Activated naive CD8-positive, alpha-beta T cell (primary cell): Measurements from ENCODE around the gene HEPHL1.

ENCODE experiments used
- H3K27ac Mint-ChIP-seq: one replicate; pipeline ENCODE4 v1.8.0; 2021; ENCODE audit warnings: mixed read lengths
- H3K27me3 Mint-ChIP-seq: one replicate; pipeline ENCODE4 v1.8.0; 2021; ENCODE audit warnings: mixed read lengths
- H3K36me3 Mint-ChIP-seq: one replicate; pipeline ENCODE4 v1.8.0; 2021; ENCODE audit warnings: mixed read lengths
- H3K4me1 Mint-ChIP-seq: one replicate; pipeline ENCODE4 v1.8.0; 2021; ENCODE audit warnings: low read depth, mixed read lengths
- H3K4me3 Mint-ChIP-seq: one replicate; pipeline ENCODE4 v1.8.0; 2021; ENCODE audit warnings: mild to moderate bottlenecking, mixed read lengths
- H3K9me3 Mint-ChIP-seq: one replicate; pipeline ENCODE4 v1.8.0; 2021; ENCODE audit warnings: low read depth, mixed read lengths

Gene HEPHL1

DNA sequence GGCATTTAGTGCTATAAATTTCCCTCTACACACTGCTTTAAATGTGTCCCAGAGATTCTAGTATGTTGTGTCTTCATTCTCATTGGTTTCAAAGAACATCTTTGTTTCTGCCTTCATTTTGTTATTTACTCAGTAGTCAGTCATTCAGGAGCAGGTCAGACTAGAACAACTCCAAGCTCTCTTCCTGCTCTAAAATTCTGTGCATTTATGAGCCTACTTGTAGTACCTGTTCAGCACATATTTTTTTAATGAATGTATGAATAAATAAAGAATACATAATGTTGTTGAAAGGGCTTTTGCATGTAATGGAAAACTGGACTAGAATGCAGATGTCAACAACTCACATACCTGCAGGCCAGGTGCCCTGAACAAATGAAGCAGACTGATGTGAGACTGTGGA is 13.7 kb upstream of the HEPHL1 start:
- H3K36me3 Mint-ChIP-seq = no peaks in the 10 kb centered on the region
- no peak overlapping the region for H3K4me3 Mint-ChIP-seq
- no peak overlapping the region for H3K27ac Mint-ChIP-seq
- H3K4me1 Mint-ChIP-seq = no peaks in the 10 kb centered on the region
- peaks cover 3% of the 10 kb centered on the region for H3K9me3 Mint-ChIP-seq
- peaks cover 7% of the 10 kb centered on the region for H3K27me3 Mint-ChIP-seq

DNA sequence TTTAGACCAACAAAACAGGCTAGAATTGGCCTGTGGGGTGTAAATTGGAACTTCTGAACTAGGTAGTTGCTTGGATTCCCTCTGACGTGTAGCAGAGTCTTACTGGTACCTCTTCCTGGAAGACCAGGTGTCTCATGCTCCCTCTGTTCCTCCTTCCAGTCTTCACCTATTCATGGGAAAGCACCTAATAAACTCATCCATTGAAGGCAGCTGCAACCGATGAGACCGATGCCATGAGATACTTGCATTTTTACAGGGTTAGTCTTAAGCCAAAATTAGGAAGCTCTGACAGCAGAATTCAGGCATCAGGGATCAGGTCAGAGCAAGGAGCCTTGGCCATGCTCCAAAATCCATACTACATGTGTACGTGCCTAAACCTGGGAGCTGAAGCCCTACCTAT is 13.2 kb upstream of the HEPHL1 start:
- Mint-ChIP-seq H3K4me1 (no peaks in the 10 kb centered on the region), H3K27me3 (peaks cover 7% of the 10 kb centered on the region), H3K27ac (no peak overlapping the region), H3K4me3 (no peak overlapping the region), H3K36me3 (no peaks in the 10 kb centered on the region), H3K9me3 (peaks cover 3% of the 10 kb centered on the region)

DNA sequence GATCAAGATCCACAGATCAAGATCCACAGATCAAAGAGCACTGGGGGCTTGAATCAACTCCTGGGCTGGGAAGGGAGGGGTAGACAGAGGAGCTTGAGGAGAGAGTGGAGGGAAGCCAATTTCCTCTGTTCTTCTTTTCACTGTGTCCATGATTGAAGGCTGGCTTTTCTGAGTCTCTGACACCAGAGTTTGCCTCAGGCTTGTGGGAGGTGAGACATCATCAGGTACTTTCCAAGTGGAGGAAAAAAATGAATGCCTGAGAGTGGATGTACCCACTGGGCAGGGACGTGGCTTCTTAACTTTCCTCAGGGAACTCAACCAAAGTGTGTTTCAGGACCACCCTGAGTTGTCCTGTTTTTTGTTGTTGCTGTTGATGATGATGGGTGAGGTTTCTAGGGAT is 11.0 kb upstream of the HEPHL1 start:
- Mint-ChIP-seq H3K27me3 (peaks cover 7% of the 10 kb centered on the region), H3K9me3 (peaks cover 2% of the 10 kb centered on the region), H3K27ac (no peak overlapping the region), H3K4me1 (no peaks in the 10 kb centered on the region), H3K36me3 (no peaks in the 10 kb centered on the region), H3K4me3 (no peak overlapping the region)

DNA sequence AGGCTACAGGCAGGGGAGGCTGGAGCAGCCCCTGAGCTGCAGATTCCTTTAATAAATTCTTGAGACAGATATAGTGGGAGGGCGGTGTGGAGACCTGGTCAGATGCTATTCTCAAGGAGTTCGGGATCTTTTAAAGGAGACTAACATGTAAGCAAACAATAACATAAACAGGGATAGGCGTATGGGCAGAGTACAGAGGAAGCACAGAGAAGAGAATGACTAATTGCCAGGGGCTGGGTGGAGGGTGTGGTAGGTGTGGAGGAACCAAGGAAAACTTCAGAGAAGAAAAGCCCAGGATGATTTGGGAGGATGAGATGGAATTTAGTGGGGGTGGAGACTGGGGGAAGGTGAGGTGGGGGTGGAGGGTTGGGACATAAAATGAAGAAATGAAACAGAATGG is 9.7 kb upstream of the HEPHL1 start:
- Mint-ChIP-seq H3K9me3 (peaks cover 9% of the 10 kb centered on the region), H3K36me3 (no peaks in the 10 kb centered on the region), H3K4me1 (no peaks in the 10 kb centered on the region), H3K27me3 (peaks cover 7% of the 10 kb centered on the region), H3K4me3 (no peak overlapping the region), H3K27ac (no peak overlapping the region)

DNA sequence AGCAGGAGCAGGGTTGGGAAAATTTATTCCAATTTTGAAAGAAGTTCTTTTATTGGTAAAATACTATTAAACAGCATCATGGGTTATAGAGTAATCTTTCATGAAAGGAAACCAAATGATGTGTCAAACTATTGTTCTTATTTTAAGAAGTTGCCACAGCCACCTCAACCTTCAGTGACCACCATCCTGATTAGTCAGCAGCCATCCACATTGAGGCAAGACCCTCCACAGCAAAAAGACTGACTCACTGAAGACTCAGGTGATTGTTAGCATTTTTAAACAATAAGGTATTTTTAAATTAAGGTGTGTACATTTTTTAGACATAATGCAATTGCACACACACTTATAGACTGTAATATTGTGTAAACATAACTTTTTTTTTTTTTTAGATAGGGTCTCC is 3.7 kb upstream of the HEPHL1 start:
- H3K9me3 Mint-ChIP-seq = peaks cover 9% of the 10 kb centered on the region
- H3K27ac Mint-ChIP-seq = no peak overlapping the region
- no peaks in the 10 kb centered on the region for H3K36me3 Mint-ChIP-seq
- no peak overlapping the region for H3K4me3 Mint-ChIP-seq
- H3K27me3 Mint-ChIP-seq = no peaks in the 10 kb centered on the region
- no peaks in the 10 kb centered on the region for H3K4me1 Mint-ChIP-seq

DNA sequence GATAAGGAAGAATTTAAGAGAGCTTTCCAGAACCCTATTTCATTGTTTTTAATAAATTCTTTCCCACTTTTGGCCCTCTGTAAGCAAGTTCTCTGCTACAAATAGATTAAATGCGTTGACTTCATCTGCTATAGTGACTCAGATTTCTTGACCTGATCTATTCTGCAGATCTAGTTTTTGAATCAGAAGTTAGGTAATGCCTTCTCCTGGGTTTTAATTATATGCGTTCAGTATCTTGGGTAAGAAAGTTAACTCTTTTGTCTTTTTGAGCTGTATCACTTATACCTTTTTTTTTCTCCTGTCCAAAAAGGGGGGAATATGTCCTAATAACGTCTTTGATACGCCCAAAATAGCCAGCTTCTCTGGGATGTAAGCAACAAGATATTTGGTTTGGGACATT is 2.4 kb upstream of the HEPHL1 start:
- Mint-ChIP-seq H3K4me1 (no peaks in the 10 kb centered on the region), H3K27me3 (peaks cover 2% of the 10 kb centered on the region), H3K4me3 (no peak overlapping the region), H3K27ac (no peak overlapping the region), H3K36me3 (no peaks in the 10 kb centered on the region), H3K9me3 (peaks cover 9% of the 10 kb centered on the region)

DNA sequence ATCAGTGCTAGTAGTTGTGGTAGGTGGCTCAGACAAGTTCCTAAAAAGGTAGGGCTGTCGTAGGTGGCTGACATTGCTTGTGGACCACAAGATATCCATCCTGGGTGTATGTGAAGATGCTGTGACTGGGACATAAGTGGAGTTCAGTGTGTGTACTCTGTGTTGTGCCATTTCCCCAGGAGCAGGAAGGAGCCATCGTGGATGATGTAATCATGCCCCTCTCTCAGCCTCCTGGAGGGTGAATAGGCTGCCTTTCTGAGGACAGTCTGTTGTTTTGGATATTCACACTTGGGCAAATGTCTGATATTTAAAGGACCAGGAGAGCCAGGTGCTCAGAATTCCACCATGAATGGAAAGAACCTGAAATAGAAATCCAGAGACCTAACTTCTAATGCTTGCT is 2.7 kb downstream of the HEPHL1 start:
- Mint-ChIP-seq H3K27me3 (peaks cover 6% of the 10 kb centered on the region), H3K4me1 (no peaks in the 10 kb centered on the region), H3K27ac (no peak overlapping the region), H3K9me3 (no peaks in the 10 kb centered on the region), H3K36me3 (no peaks in the 10 kb centered on the region), H3K4me3 (no peak overlapping the region)

DNA sequence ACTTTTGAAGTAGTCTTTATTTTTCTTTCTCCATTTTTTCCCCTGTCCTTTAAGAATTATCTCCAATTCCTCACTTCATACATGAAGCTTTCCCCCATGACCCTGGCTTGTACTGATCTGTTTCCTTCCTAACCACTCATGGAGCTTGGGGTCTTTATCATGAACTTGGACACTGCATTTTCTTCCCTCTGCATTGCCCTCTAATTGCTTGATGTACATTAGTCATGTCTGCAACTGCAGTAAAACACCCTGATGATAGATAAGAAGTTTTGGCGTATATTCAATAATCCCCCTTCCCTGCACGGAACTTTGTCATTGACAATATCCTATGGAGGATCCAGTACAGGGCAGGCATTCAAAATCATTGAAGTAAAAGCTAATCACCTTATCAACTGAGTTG is 3.4 kb downstream of the HEPHL1 start:
- Mint-ChIP-seq H3K4me3 (no peak overlapping the region), H3K36me3 (no peaks in the 10 kb centered on the region), H3K9me3 (no peaks in the 10 kb centered on the region), H3K27ac (no peak overlapping the region), H3K4me1 (no peaks in the 10 kb centered on the region), H3K27me3 (peaks cover 8% of the 10 kb centered on the region)

DNA sequence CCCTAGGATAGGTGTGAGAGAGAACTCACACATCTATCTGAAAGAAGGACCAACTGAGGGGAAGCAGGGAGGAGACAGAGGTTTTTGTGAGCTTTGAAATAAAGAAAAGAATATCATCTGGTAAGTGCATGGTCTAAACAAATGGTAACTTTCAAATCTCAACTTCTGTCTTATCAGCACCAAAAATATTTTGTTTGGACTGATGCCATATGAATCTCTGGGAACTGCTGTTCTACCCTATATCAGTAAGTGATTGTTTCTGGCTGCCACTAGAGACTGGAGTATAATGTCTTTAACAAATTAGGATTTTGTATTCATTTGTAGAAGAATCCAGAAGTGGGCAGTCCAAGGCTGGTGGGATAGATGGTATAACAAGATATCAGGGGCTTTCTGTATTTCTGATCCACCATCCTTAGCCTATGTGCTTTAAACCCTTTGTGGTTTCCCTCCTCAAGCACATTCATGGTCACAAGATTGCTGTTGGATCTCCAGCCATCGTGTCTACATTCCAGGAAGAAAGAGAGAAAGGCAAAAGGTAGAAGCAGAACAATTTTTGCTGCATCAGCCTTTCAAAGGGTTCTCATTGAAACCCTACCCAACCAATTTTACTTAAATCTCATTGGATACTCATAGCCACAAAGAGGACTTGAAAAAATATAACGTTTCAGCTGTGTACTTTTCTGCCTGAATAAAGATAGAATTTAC is 4.7 kb downstream of the HEPHL1 start:
- Mint-ChIP-seq H3K4me1 (no peaks in the 10 kb centered on the region), H3K4me3 (no peak overlapping the region), H3K9me3 (no peaks in the 10 kb centered on the region), H3K27me3 (peaks cover 10% of the 10 kb centered on the region), H3K36me3 (no peaks in the 10 kb centered on the region), H3K27ac (no peak overlapping the region)

DNA sequence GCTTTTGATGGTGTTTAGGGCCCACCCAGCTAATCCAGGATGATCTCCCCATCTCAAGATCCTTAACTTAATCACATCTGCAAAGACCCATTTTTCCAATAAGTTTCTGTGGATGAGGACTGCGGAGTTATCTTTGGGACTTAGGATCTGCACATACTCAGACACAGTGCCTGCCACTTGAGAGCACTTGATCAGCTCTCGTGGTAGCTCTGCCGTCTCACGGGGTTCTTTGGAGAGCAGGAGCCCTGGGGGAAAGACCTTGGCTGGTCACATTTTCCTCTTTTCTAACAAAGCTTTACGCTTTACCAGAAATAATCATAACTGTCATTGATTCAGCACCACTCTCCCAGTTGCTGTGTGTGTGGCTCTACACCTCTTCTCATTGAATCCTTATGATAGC is 6.1 kb downstream of the HEPHL1 start:
- Mint-ChIP-seq H3K27me3 (peaks cover 10% of the 10 kb centered on the region), H3K27ac (no peak overlapping the region), H3K9me3 (no peaks in the 10 kb centered on the region), H3K4me3 (no peak overlapping the region), H3K4me1 (no peaks in the 10 kb centered on the region), H3K36me3 (no peaks in the 10 kb centered on the region)

DNA sequence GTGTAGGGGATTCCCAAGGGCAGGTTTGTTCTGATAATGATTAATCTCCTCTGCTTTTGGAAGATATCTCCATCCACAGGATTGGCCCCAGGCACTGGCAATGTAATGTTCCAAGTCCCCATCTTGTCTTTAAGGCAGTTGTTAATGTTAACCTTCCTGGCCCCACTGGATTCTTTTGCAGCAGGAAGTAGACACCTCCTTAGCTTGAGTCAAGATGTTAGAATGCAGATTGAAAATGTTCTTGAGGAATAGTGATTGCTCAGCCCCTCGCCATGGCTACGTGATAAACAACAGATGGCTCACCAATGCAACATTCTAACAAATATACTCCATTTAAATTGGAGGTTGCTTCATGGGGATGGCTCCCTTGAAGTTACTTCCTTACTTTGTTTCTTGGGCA is 7.3 kb downstream of the HEPHL1 start:
- Mint-ChIP-seq H3K4me3 (no peak overlapping the region), H3K9me3 (no peaks in the 10 kb centered on the region), H3K27me3 (peaks cover 7% of the 10 kb centered on the region), H3K36me3 (no peaks in the 10 kb centered on the region), H3K27ac (no peak overlapping the region), H3K4me1 (no peaks in the 10 kb centered on the region)

DNA sequence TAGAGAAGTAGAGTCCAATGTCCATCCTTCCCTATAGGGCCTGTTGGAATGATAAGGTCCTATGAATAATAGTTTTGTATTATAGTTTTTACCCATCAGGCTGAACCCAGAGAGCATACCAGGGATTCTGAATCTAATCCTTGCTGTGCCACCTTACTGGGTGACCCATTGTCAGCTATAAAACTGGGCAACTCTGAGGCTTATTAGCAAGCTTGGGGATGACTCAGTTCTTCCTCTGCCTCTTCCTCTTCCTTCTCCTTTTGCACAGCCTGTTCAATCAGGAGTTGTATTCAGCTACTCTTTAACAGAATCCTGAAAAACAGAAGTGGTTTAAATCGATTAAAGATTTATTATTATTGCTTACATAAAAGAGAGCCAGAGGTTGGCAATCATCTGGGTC is 8.9 kb downstream of the HEPHL1 start:
- Mint-ChIP-seq H3K9me3 (no peaks in the 10 kb centered on the region), H3K27me3 (peaks cover 8% of the 10 kb centered on the region), H3K4me1 (no peaks in the 10 kb centered on the region), H3K4me3 (no peak overlapping the region), H3K36me3 (no peaks in the 10 kb centered on the region), H3K27ac (no peak overlapping the region)

DNA sequence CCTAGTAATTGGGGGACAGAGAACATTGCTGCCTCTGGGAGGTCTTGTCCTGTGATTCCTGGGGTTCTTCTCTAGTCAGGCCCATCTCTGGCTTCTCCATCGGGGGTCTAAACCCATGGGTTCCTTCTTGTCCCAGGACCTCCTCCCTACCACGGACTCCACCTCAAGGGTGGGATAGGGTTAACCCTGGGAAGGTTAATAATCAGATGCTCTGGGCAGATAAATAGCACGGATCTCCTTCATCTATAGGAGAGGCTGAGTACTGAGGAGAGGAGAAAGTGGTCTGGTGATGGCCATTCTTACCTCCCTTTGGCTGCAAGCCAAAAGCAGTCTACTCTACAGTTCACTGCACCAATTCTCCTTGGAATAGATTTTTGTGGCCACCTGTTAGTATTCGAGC is 10.5 kb downstream of the HEPHL1 start:
- Mint-ChIP-seq H3K36me3 (peaks cover 3% of the 10 kb centered on the region), H3K27me3 (peaks cover 9% of the 10 kb centered on the region), H3K27ac (no peak overlapping the region), H3K9me3 (no peaks in the 10 kb centered on the region), H3K4me3 (no peak overlapping the region), H3K4me1 (no peaks in the 10 kb centered on the region)

DNA sequence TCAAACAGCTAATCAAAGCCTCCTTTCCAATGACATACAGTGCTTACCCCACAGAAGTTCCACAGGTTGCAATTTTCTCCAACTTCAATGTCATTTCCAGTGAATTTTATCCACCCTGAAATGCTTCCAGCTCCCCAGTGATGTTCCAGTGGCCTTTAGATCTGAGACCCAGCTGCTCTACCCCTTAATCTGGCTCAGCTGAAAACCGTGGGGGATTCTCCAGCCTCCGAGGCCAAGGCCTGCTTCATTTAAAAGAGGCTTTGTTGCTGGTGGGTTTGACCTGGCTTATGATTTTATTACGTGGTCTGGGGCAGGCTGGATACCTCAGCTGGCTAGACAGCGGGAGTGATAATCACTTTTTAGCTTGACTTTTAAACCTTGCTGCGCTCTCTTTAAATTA is 10.9 kb downstream of the HEPHL1 start:
- H3K36me3 Mint-ChIP-seq = peaks cover 3% of the 10 kb centered on the region
- H3K4me1 Mint-ChIP-seq = no peaks in the 10 kb centered on the region
- no peak overlapping the region for H3K4me3 Mint-ChIP-seq
- no peak overlapping the region for H3K27ac Mint-ChIP-seq
- H3K27me3 Mint-ChIP-seq = peaks cover 9% of the 10 kb centered on the region
- H3K9me3 Mint-ChIP-seq = no peaks in the 10 kb centered on the region

DNA sequence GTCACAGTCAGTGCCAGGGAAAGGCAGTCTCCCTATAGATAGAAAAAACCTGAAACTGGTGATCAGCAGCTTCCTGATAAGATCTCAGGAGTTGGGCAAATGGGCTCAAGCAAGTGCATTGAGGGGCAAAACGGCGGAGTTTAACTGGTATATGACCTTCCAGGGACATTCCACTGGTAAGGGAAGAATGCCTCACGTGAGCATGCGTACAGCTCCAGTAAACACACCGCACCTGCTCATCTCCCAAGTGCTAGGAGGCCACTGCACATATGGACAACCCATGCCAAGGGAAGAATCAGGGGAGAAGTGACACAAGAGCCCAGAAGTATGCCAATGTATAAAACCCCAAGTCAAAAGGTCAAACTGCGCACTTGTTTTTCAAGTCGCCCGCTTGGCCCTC is 11.6 kb downstream of the HEPHL1 start:
- Mint-ChIP-seq H3K4me1 (no peaks in the 10 kb centered on the region), H3K36me3 (peaks cover 3% of the 10 kb centered on the region), H3K27ac (no peak overlapping the region), H3K9me3 (no peaks in the 10 kb centered on the region), H3K27me3 (peaks cover 7% of the 10 kb centered on the region), H3K4me3 (no peak overlapping the region)

DNA sequence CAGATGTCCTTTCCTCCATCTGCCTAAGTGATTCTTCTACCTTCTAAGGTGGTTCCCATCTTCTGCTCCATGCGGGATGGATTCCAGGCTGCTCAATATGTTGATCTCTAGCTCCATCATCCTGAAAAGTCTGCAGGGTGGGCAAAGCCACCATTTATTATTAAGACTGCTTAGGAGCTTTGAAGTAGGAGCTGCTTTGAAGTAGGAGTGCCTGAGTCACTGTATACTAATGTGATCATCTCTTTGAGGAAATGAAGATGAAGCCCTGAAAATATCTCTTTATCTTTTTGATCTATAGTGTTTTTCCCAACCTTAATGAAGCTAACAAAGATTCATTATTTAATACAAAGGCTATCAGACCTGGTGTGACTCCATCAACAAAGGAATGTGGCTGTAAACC is 13.1 kb downstream of the HEPHL1 start:
- no peaks in the 10 kb centered on the region for H3K4me1 Mint-ChIP-seq
- H3K9me3 Mint-ChIP-seq = no peaks in the 10 kb centered on the region
- H3K36me3 Mint-ChIP-seq = peaks cover 3% of the 10 kb centered on the region
- H3K4me3 Mint-ChIP-seq = no peak overlapping the region
- H3K27ac Mint-ChIP-seq = no peak overlapping the region
- peaks cover 5% of the 10 kb centered on the region for H3K27me3 Mint-ChIP-seq
